NCI-H146 treated with DMSO at 0.1 percent for 48 hours (cell line): Measurements from ENCODE around the gene METRNL.
"Not testable (repeated sequence)": the region's sequence is repeated elsewhere in the genome, so short reads cannot be mapped to it uniquely, and the experiment has no call there.

Source experiments
- DNase-seq: peaks from one replicate; lab custom pipeline; 2025; ENCODE audit not compliant: unreplicated experiment; lab: John Stamatoyannopoulos, UW

METRNL gene

DNA sequence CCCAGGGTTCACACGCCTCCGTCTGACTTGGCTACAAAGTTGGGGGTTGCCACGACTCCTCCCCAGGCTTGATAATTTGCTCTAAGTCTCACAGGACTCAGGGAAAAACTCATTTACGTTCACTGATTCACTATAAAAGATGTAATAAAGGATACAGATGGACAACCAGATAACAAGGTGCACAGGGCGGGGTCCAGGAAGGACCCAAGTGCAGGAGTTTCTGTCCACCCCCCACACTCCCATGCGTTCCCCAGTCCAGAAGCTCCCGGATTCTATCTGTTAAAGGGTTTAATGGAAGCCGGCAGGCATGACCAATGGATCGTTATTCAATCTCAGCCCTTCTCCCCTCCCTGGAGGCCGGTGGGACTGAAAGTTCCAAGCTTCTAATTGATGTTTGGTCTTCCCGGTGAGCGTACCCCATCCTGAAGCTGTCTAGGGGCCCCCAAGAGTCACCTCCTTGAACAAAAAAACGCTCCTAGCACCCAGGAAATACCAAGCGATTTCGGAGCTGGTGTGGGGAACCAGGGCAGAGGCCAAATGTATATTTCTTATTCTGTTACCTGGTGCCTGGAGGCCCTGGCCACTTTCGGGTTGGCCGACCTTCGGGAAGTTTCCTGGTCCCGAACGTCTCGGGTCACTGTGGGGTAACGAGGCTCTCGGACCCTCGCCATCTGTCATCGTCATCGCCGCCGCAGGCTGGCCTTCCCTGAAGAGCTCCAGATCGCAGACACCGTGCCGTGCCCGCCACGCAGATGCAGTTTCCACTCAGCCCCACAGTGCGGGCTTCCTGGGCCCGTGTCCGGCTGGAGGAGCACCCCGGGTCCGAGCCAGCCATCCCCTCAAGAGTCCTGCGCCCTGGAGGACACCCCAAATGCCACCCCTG, 13.5 kb upstream of the METRNL start:
- DNase-seq, result no peak

- DNase-seq, result not testable (repeated sequence)
These were observed 12.9 kb upstream of the METRNL start for GRCh38 chr17:83066543-83066890.

DNA sequence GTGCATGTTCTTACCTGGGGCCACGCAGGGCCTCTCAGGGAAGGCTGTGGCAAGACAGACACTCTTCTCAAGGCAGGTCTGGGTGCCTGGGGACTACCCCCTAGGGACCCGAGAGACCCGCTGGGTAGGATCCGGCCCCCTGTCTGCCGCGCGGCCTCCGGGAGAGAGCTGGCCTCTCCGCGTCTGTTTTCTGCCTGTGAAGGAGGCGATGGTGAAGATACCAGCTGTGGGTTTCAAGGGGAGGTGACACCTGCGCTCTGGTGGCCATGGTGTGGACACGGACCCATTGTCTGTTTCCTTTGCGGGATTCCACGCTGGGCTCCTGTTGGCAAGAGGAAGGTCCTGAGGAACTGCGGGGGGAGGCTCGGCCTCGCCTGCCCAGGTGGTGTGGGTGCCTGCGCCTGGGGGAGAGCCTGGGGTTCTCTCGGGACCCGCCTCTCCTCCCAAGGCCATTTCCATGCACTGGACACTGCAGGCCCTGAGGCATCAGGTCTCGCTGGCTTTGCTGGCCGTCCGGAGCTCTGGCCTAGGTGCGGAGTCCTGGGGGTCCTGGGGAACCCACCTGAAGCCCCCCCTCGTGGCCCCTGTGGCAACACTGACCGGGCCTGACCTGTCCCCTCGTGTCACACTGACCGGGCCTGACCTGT, 12.2 kb upstream of the METRNL start:
- DNase-seq, result no peak

- DNase-seq, result no peak
These were observed 11.6 kb upstream of the METRNL start for GRCh38 chr17:83067718-83068261.

- DNase-seq, result no peak
These were observed 10.5 kb upstream of the METRNL start for GRCh38 chr17:83068641-83069570.

- DNase-seq, result no peak
These were observed 9.9 kb upstream of the METRNL start for GRCh38 chr17:83069571-83069906.

GRCh38 chr17:83069931-83070742, 9.3 kb upstream of the METRNL start:
- DNase-seq, result no peak

GRCh38 chr17:83070800-83071341, 8.5 kb upstream of the METRNL start:
- no peak for DNase-seq

DNA sequence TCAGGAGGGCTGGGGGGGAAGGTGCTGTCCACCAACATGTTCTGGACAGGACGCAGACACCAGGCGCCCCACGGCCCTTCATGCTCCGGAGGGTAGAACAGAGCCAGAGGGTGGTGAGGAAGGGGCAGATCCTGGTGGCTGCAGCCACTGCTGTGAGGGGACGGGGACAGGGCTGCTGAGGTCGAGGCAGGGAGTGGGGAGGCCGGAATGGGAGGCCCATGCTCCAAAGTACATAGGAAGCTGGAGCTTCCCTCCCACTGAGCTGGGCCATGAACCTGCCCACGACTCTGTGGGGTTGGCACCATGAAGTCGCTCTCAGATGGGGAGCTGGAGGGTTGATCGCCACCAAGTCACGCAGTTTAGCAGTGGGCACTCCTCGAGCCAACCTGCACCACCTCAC, 8.0 kb upstream of the METRNL start:
- DNase-seq, result no peak

- no peak for DNase-seq
These were observed 7.3 kb upstream of the METRNL start for GRCh38 chr17:83071966-83072562.

- DNase-seq, result no peak
These were observed 6.6 kb upstream of the METRNL start for GRCh38 chr17:83072600-83073358.

- DNase-seq, result no peak
These were observed 5.9 kb upstream of the METRNL start for GRCh38 chr17:83073389-83074063.

- DNase-seq, result no peak
These were observed 4.8 kb upstream of the METRNL start for GRCh38 chr17:83074486-83075223.

- no peak for DNase-seq
These were observed 4.0 kb upstream of the METRNL start for GRCh38 chr17:83075270-83075880.

DNA sequence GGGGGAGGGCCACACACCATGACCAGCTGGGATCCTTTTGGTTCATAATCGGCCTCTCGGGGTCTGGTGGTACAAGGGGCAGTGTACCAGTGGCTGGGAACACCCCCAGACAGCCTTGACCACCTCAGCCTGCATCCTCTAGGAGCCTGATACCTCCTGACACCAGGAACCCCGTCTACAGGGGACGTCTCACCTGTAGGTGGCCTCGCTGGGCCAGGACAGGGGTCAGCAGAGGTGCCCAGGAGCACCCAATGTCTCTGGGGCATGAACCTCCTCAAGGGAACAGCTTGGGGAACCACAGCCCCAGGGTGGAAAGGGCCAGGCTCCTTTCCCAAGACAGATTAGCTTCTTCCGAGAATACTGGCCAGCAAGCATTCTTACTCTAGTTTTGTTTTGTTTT, 2.5 kb upstream of the METRNL start:
- DNase-seq, result no peak

GRCh38 chr17:83077411-83077810, 2.0 kb upstream of the METRNL start:
- no peak for DNase-seq

- DNase-seq, result no peak
These were observed 1.5 kb upstream of the METRNL start for GRCh38 chr17:83077939-83078338.
